Heart left ventricle (tissue), 16 donors: ENCODE data around the gene NCOA6. TPM values are rescaled to one million over a fixed set of nuclear protein-coding genes. Genes with fewer than 3 reads are reported as not detected.

Experiments used
- ATAC-seq, 4 donors: fragments of 200-7000 bp; cut with Tn5 transposase; one replicate each; pipeline ENCODE4 v1.9.1; 2020 to 2022; ENCODE audit warnings: moderate library complexity in 4 of 4, mild to moderate bottlenecking in 3 of 4, moderate number of reproducible peaks in 1 of 4
- DNase-seq, 5 donors: peaks; one replicate each; pipeline ENCODE4 v3.0.0-alpha.2; 2020
- H3K27ac ChIP-seq, 12 donors: fragments of 200-600 bp; sonication (generic) in 4 of 12; one replicate each; pipeline versions ENCODE4 v1.5.0 to v1.8.0; 2016 to 2022; ENCODE audit warnings: mild to moderate bottlenecking in 2 of 12
- H3K27me3 ChIP-seq, 9 donors: fragments of 200-600 bp; sonication (generic) in 2 of 9; one replicate each; pipeline versions ENCODE4 v1.5.1 to v1.8.0; 2016 to 2022; ENCODE audit warnings: mild to moderate bottlenecking in 3 of 9
- H3K36me3 ChIP-seq, 9 donors: fragments of 200-600 bp; sonication (generic) in 2 of 9; one replicate each; pipeline versions ENCODE4 v1.5.0 to v1.8.0; 2018 to 2022; ENCODE audit warnings: mild to moderate bottlenecking in 2 of 9
- H3K4me1 ChIP-seq, 12 donors: fragments of 200-600 bp; sonication (generic) in 4 of 12; one replicate each; pipeline versions ENCODE4 v1.5.0 to v1.8.0; 2016 to 2022; ENCODE audit warnings: mild to moderate bottlenecking in 3 of 12
- H3K4me3 ChIP-seq, 12 donors: fragments of 200-600 bp; sonication (generic) in 4 of 12; one replicate each; pipeline versions ENCODE4 v1.5.0 to v1.8.0; 2017 to 2022; ENCODE audit warnings: mild to moderate bottlenecking in 9 of 12, moderate library complexity in 4 of 12
- H3K9me3 ChIP-seq, 12 donors: fragments of 200-600 bp; sonication (generic) in 4 of 12; one replicate each; pipeline versions ENCODE4 v1.5.0 to v1.8.0; 2016 to 2022; ENCODE audit warnings: mild to moderate bottlenecking in 1 of 12
- CTCF ChIP-seq, 12 donors: fragments of 200-600 bp; sonication (generic) in 4 of 12; IDR thresholded peaks; one replicate each; pipeline versions ENCODE4 v1.5.0 to v1.8.0; 2018 to 2022; ENCODE audit warnings: antibody characterized with exemption in 12 of 12, mild to moderate bottlenecking in 5 of 12
- POLR2A ChIP-seq, 2 donors: fragments of 450-650 bp; IDR thresholded peaks; one replicate each; pipeline ENCODE4 v1.6.1; 2017; ENCODE audit warnings: antibody characterized with exemption in 2 of 2, mild to moderate bottlenecking in 2 of 2, moderate library complexity in 2 of 2
- WGBS, 4 donors: extraction: QIAGEN DNeasy Blood & Tissue Kit in 2 of 4; methylation state at CpG; one replicate each; pipeline versions ENCODE4 v1.1.5 to v1.1.7; 2013 to 2018; 5-methylcytosine and 5-hydroxymethylcytosine counted together
- intact Hi-C, 10 donors: fragments of 100-400 bp; cut with DNase I; formaldehyde crosslinking; loops; one replicate each; pipeline versions ENCODE4 v1.11.1 to v1.14.2; 2022
- polyA plus RNA-seq, 2 donors: library from polyadenylated mRNA; stranded (reverse); fragments of 200-250 nt; gene quantifications; one replicate each; pipeline ENCODE4 v1.2.3, GENCODE V29; 2013
- total RNA-seq, 9 donors: library from RNA; depleted of rRNA in 2 of 9; stranded (reverse); fragments of >200 nt in 2 of 9; fragmentation: NEBNext Ultra II Directional in 3 of 9; extraction: Animal tissue kit (Norgen Biotek cat#: 25700) in 3 of 9; gene quantifications; one replicate each; pipeline versions ENCODE4 v1.1.0 to v1.2.4, GENCODE V29; 2016 to 2023
- donor health status: ischemic (EF 13 %, LVEDD 7.1; RV severe dilation, severe dysfunction).
- donor health status: healthy with polysubstance abuse.
- donor health status: DM: no; HTN: yes; CAD: no.
- donor health status: DM: no; HTN: no; CAD: no.
- donor health status: ischemic (EF 25% LVEDD 6.9; RV normal size, moderate dysfunction).
- donor health status: ischemic (EF 25% LVEDD 5.7; RV mildly dilated, moderate dysfunction).
- donor health status: healthy.
- donor health status: DM: yes; HTN: yes; CAD: no.
- donor health status: ischemic (EF 35%, LVEDD 5.7; RV mildly dilated, moderate dysfunction).
- donor health status: nonischemic (EF 11% LVEDD 7.7; RV severe dilation, severe dysfunction).
- donor health status: DM: yes; HTN: yes; CAD: no.
- donor health status: PGD.
- donor health status: ischemic (EF 29% LVEDD 5.4; RV normal size, mild dysfunction).
- donor health status: nonischemic (EF 23%, LVEDD 6.1; RV moderate dilation, normal function).

The NCOA6 gene
- total and polyA plus RNA-seq, 11 donors: 13.0 to 34.0 (median 19.9) TPM

GRCh38 chr20:34755367-34755766 is 70.1 kb downstream of the NCOA6 start:
- Histone ChIP-seq H3K27ac (no peak overlapping the region), H3K4me1 (no peaks in the 10 kb centered on the region), H3K4me3 (no peak overlapping the region), H3K27me3 (no peaks in the 10 kb centered on the region), H3K36me3 (peaks cover 0 to 97% (median 93%) of the 10 kb centered on the region in 9 donors), H3K9me3 (no peaks in the 10 kb centered on the region)
- no peak for DNase-seq
- WGBS, 4 donors: 88 to 100% (median 99%) methylated on average over 1 of the region's 1 CpG
- ATAC-seq: no peak
- intact Hi-C loops: loop anchor here in 1 of 10 donors (10.0 kb wide), 1 partner anchor 171 kb away; no protein-coding TSS in a partner anchor
- TF ChIP-seq CTCF (IDR thresholded peaks at IDR 0.05) (no peak), POLR2A (IDR thresholded peaks at IDR 0.05) (no peak)

- H3K27me3 ChIP-seq: no peaks in the 10 kb centered on the region
- TF ChIP-seq CTCF (IDR thresholded peaks at IDR 0.05): no peak
- no peak for TF ChIP-seq POLR2A (IDR thresholded peaks at IDR 0.05)
- peak overlapping the region in 1 of 12 donors; percentile 2 for H3K27ac ChIP-seq
- no peak for ATAC-seq
- H3K9me3 ChIP-seq: no peaks in the 10 kb centered on the region
- H3K4me3 ChIP-seq: no peak overlapping the region
- intact Hi-C loops: loop anchor here in 2 of 10 donors (5.0 to 10.0 kb wide), 2 partner anchors 170 to 177 kb away; no protein-coding TSS in a partner anchor
- H3K36me3 ChIP-seq: peaks cover 0 to 97% (median 93%) of the 10 kb centered on the region in 9 donors
- 58 to 83% (median 64%) methylated on average over 4 of the region's 4 CpGs for WGBS, 4 donors
- DNase-seq: no peak
- no peaks in the 10 kb centered on the region for H3K4me1 ChIP-seq
Observed at GRCh38 chr20:34754611-34755010, 70.8 kb downstream of the NCOA6 start.

GRCh38 chr20:34753706-34754461 is 71.6 kb downstream of the NCOA6 start:
- peak overlapping the region in 1 of 12 donors; percentile 2 for H3K27ac ChIP-seq
- H3K27me3 ChIP-seq: no peaks in the 10 kb centered on the region
- H3K4me3 ChIP-seq: no peak overlapping the region
- H3K4me1 ChIP-seq: no peaks in the 10 kb centered on the region
- intact Hi-C loops: loop anchor here in 2 of 10 donors (5.0 to 10.0 kb wide), 2 partner anchors 169 to 177 kb away; no protein-coding TSS in a partner anchor
- TF ChIP-seq CTCF (IDR thresholded peaks at IDR 0.05): peak in 4 of 12 donors; percentile 8 to 22 (median 18)
- TF ChIP-seq POLR2A (IDR thresholded peaks at IDR 0.05): no peak
- ATAC-seq (peak in 1 of 4 donors; percentile 34), DNase-seq (no peak)
- H3K36me3 ChIP-seq: peaks cover 0 to 97% (median 94%) of the 10 kb centered on the region in 9 donors
- H3K9me3 ChIP-seq: no peaks in the 10 kb centered on the region
- 82 to 90% (median 86%) methylated on average over 2 of the region's 2 CpGs for WGBS, 4 donors

- TF ChIP-seq CTCF (IDR thresholded peaks at IDR 0.05) (no peak), POLR2A (IDR thresholded peaks at IDR 0.05) (no peak)
- 92 to 98% (median 96%) methylated on average over 3 of the region's 3 CpGs for WGBS, 4 donors
- intact Hi-C loops: loop anchor here in 2 of 10 donors (5.0 to 10.0 kb wide), 2 partner anchors 167 to 174 kb away; no protein-coding TSS in a partner anchor
- ATAC-seq: no peak
- Histone ChIP-seq H3K9me3 (no peaks in the 10 kb centered on the region), H3K4me3 (no peak overlapping the region), H3K4me1 (peaks cover 0 to 8% (median 0%) of the 10 kb centered on the region in 12 donors), H3K27me3 (no peaks in the 10 kb centered on the region), H3K36me3 (peaks cover 0 to 95% (median 92%) of the 10 kb centered on the region in 9 donors), H3K27ac (no peak overlapping the region)
- DNase-seq: no peak
Observed at GRCh38 chr20:34751453-34751852, 74.0 kb downstream of the NCOA6 start.
